T-cell (primary cell): ENCODE measurements around the gene DYRK3. TPM values are rescaled to one million over a fixed set of nuclear protein-coding genes. Genes with fewer than 3 reads are reported as not detected.
A peak's percentile ranks its signal among the peaks of the same experiment; 100 is the strongest.
"Not testable (repeated sequence)": the region's sequence is repeated elsewhere in the genome, so short reads cannot be mapped to it uniquely, and the experiment has no call there.

ENCODE experiments used
- ATAC-seq, 4 experiments: fragments of 200-7000 bp in 3 of 4; fragments of 150-1000 bp in 1 of 4; cut with Tn5 transposase; replicated peaks in 1 of 4; 1 replicate in 3 of 4; 2 replicates in 1 of 4; pipeline ENCODE4 v1.10.0; 2021; ENCODE audit warnings: moderate library complexity in 3 of 4, mild to moderate bottlenecking in 2 of 4, moderate number of reproducible peaks in 1 of 4
- CTCF ChIA-PET, 2 donors: fragments of 300-600 bp; sonication (Branson Sonifier 250); formaldehyde crosslinking; loops; one replicate each; lab custom pipeline; 2022; ENCODE audit warnings: antibody characterized with exemption in 2 of 2; lab: Charles Lee
- POLR2A ChIA-PET, 2 donors: fragments of 300-600 bp; sonication (Branson Sonifier 250); formaldehyde crosslinking; loops; one replicate each; lab custom pipeline; 2022; ENCODE audit warnings: antibody characterized with exemption in 2 of 2; lab: Charles Lee
- DNase-seq, 35 experiments: peaks; one replicate each; pipeline versions ENCODE4 v3.0.0 to v3.0.0-alpha.2; 2013 to 2023
- H3K27ac ChIP-seq: one replicate; pipeline ENCODE4 v1.5.1; 2013; ENCODE audit warnings: low read length
- H3K27me3 ChIP-seq, 2 experiments: replicated peaks in 1 of 2; 1 replicate in 1 of 2; 2 replicates in 1 of 2; pipeline versions ENCODE4 v1.6.1 to v1.7.0; 2013; ENCODE audit warnings: low read length in 1 of 2, mixed read lengths in 1 of 2; ENCODE audit not compliant: control insufficient read depth in 2 of 2, insufficient read depth in 2 of 2; ENCODE audit errors: extremely low read depth in 1 of 2
- H3K36me3 ChIP-seq, 2 donors: 1 replicate in 1 of 2; 2 replicates in 1 of 2; pipeline versions ENCODE4 v1.6.1 to v1.7.0; 2013; ENCODE audit warnings: low read length in 1 of 2; ENCODE audit not compliant: control insufficient read depth in 2 of 2, insufficient read depth in 1 of 2; ENCODE audit errors: extremely low read depth in 1 of 2
- H3K4me1 ChIP-seq, 2 experiments: 1 replicate in 1 of 2; 2 replicates in 1 of 2; pipeline versions ENCODE4 v1.6.1 to v1.7.0; 2013; ENCODE audit warnings: low read length in 2 of 2, mixed read lengths in 1 of 2; ENCODE audit not compliant: insufficient read depth in 2 of 2, control insufficient read depth in 1 of 2; ENCODE audit errors: extremely low read depth in 1 of 2
- H3K4me3 ChIP-seq, 2 donors: 1 replicate in 1 of 2; 2 replicates in 1 of 2; pipeline versions ENCODE4 v1.5.1 to v1.7.0; 2013; ENCODE audit warnings: mild to moderate bottlenecking in 2 of 2, low read length in 1 of 2, moderate library complexity in 1 of 2; ENCODE audit not compliant: control insufficient read depth in 1 of 2; ENCODE audit errors: extremely low read depth in 1 of 2
- H3K9me3 ChIP-seq: 2 replicates; pipeline ENCODE4 v1.7.0; 2013
- H3K27ac Mint-ChIP-seq, 2 donors: one replicate each; pipeline ENCODE4 v1.8.0; 2020 to 2021; ENCODE audit warnings: mild to moderate bottlenecking in 2 of 2, mixed read lengths in 2 of 2
- H3K27me3 Mint-ChIP-seq, 2 donors: one replicate each; pipeline ENCODE4 v1.8.0; 2021 to 2022; ENCODE audit warnings: mixed read lengths in 2 of 2
- H3K36me3 Mint-ChIP-seq: one replicate; pipeline ENCODE4 v1.8.0; 2021; ENCODE audit warnings: mixed read lengths
- H3K4me1 Mint-ChIP-seq, 3 donors: one replicate each; pipeline ENCODE4 v1.8.0; 2020 to 2022; ENCODE audit warnings: mixed read lengths in 3 of 3, mild to moderate bottlenecking in 1 of 3
- H3K4me3 Mint-ChIP-seq, 3 donors: one replicate each; pipeline ENCODE4 v1.8.0; 2020 to 2022; ENCODE audit warnings: mild to moderate bottlenecking in 3 of 3, mixed read lengths in 3 of 3, moderate library complexity in 3 of 3
- H3K9me3 Mint-ChIP-seq, 3 donors: one replicate each; pipeline ENCODE4 v1.8.0; 2020 to 2022; ENCODE audit warnings: mixed read lengths in 3 of 3
- WGBS: methylation state at CpG from one replicate; pipeline ENCODE4 v1.1.5; 2013; ENCODE audit warnings: missing lambda C conversion rate; ENCODE audit not compliant: insufficient coverage; 5-methylcytosine and 5-hydroxymethylcytosine counted together
- total RNA-seq, 35 experiments: library from RNA in 6 of 35; stranded (reverse) in 6 of 35; fragments of 120-200 nt in 1 of 35; gene quantifications; one replicate each; pipeline versions ENCODE4 v1.2.1 to v1.2.4 and lab custom pipeline; 2013 to 2026

Gene DYRK3
- total RNA-seq, 5 donors from 2014 or later (not counting 1 experiment from before 2014, with no cell fraction given): 0.73 to 2.0 (median 1.6) TPM

GRCh38 chr1:206612129-206612876 lies 23.0 kb upstream of the DYRK3 start, which contains the start of gene EIF2D:
Gene EIF2D (minus strand): TSS chr1:206612465. CDS start chr1:206612342, 123 bp downstream.
- peak; percentile 97 to 100 (median 98) for ATAC-seq
- peaks cover 23% of the 10 kb centered on the region for H3K36me3 Mint-ChIP-seq
- no peaks in the 10 kb centered on the region for H3K9me3 ChIP-seq
- under 1% methylated on average over 34 of the region's 48 CpGs for whole genome bisulfite sequencing
- H3K36me3 ChIP-seq: peaks cover 0 to 28% of the 10 kb centered on the region in 2 donors
- H3K27ac Mint-ChIP-seq: peak within 1 kb of the TSS; percentile 91 to 93
- peaks cover 15 to 23% (median 22%) of the 10 kb centered on the region in 3 donors for H3K4me1 Mint-ChIP-seq
- peak within 1 kb of the TSS; percentile 71 for H3K27ac ChIP-seq
- CTCF ChIA-PET: interaction anchor here (0.5 to 2.9 kb wide), 25 partner anchors 9 to 1642 kb away, joined by 3 to 23 read pairs (median 4); partner anchors contain the start of genes DYRK3 (in 1 of the 2), IKBKE (in 1 of the 2) and MAPKAPK2 (in 1 of the 2)
- POLR2A ChIA-PET: interaction anchor here in 1 of 2 donors (0.6 to 1.1 kb wide), 6 partner anchors 23 to 145 kb away, joined by 3 to 11 read pairs (median 4); partner anchors contain the start of gene IKBKE
- H3K9me3 Mint-ChIP-seq: no peaks in the 10 kb centered on the region
- peak; percentile 82 to 96 (median 91) for DNase-seq
- peak within 1 kb of the TSS; percentile 63 to 79 for H3K4me3 ChIP-seq
- peak within 1 kb of the TSS; percentile 91 to 95 (median 92) for H3K4me3 Mint-ChIP-seq
- no peaks in the 10 kb centered on the region for H3K27me3 ChIP-seq
- H3K27me3 Mint-ChIP-seq: no peaks in the 10 kb centered on the region
- peaks cover 7 to 15% of the 10 kb centered on the region in 2 experiments for H3K4me1 ChIP-seq

GRCh38 chr1:206626396-206626795 lies 8.9 kb upstream of the DYRK3 start:
- H3K4me1 Mint-ChIP-seq, H3K4me3 ChIP-seq, POLR2A ChIA-PET, H3K4me1 ChIP-seq, H3K27ac Mint-ChIP-seq, H3K36me3 ChIP-seq, H3K36me3 Mint-ChIP-seq, H3K4me3 Mint-ChIP-seq, H3K27ac ChIP-seq, H3K9me3 Mint-ChIP-seq, H3K9me3 ChIP-seq, DNase-seq, H3K27me3 Mint-ChIP-seq, ATAC-seq, H3K27me3 ChIP-seq: not testable (repeated sequence)
- WGBS: no CpG with 5 or more reads among the region's 2 CpGs
- CTCF ChIA-PET: interaction anchor here in 1 of 2 donors (1.2 to 1.7 kb wide), 3 partner anchors 9 to 38 kb away, joined by 4 to 9 read pairs (median 8); partner anchors contain the start of gene DYRK3

GRCh38 chr1:206628916-206629315 lies 6.4 kb upstream of the DYRK3 start:
- no peak overlapping the region for H3K4me3 ChIP-seq
- DNase-seq (no peak), ATAC-seq (no peak)
- H3K9me3 Mint-ChIP-seq: no peaks in the 10 kb centered on the region
- H3K9me3 ChIP-seq: no peaks in the 10 kb centered on the region
- CTCF ChIA-PET: interaction anchor here (0.5 to 1.3 kb wide), 2 partner anchors 18 to 35 kb away, joined by 3 to 4 read pairs; no protein-coding TSS in a partner anchor
- no peaks in the 10 kb centered on the region for H3K4me1 ChIP-seq
- no CpG with 5 or more reads among the region's 1 CpG for WGBS
- H3K36me3 ChIP-seq: no peaks in the 10 kb centered on the region
- no peaks in the 10 kb centered on the region for H3K36me3 Mint-ChIP-seq
- peaks cover 0 to 9% of the 10 kb centered on the region in 2 experiments for H3K27me3 ChIP-seq
- H3K27me3 Mint-ChIP-seq: peaks cover 11 to 17% of the 10 kb centered on the region in 2 donors
- H3K4me1 Mint-ChIP-seq: no peaks in the 10 kb centered on the region
- no peak overlapping the region for H3K27ac ChIP-seq
- no peak overlapping the region for H3K27ac Mint-ChIP-seq
- no peak overlapping the region for H3K4me3 Mint-ChIP-seq
- POLR2A ChIA-PET: no interaction called here

GRCh38 chr1:206631085-206631509 lies 4.2 kb upstream of the DYRK3 start:
- Mint-ChIP-seq H3K27ac (no peak overlapping the region), H3K4me1 (peaks cover 11 to 15% (median 12%) of the 10 kb centered on the region in 3 donors), H3K27me3 (peaks cover 11% of the 10 kb centered on the region in 2 donors), H3K36me3 (no peaks in the 10 kb centered on the region), H3K9me3 (no peaks in the 10 kb centered on the region), H3K4me3 (no peak overlapping the region)
- Histone ChIP-seq H3K27ac (no peak overlapping the region), H3K9me3 (no peaks in the 10 kb centered on the region), H3K4me1 (peaks cover 9 to 18% of the 10 kb centered on the region in 2 experiments), H3K4me3 (no peak overlapping the region), H3K36me3 (no peaks in the 10 kb centered on the region), H3K27me3 (peaks cover 0 to 17% of the 10 kb centered on the region in 2 experiments)
- DNase-seq (peak in 9 of 35 experiments; percentile 2 to 47 (median 14)), ATAC-seq (no peak)
- POLR2A ChIA-PET: interaction anchor here (0.6 kb wide), 3 partner anchors 32 to 236 kb away, joined by 3 read pairs; no protein-coding TSS in a partner anchor
- WGBS: 90% methylated on average over 1 of the region's 4 CpGs
- CTCF ChIA-PET: interaction anchor here (0.9 to 1.4 kb wide), 8 partner anchors 10 to 353 kb away, joined by 3 to 8 read pairs (median 4); no protein-coding TSS in a partner anchor

GRCh38 chr1:206633708-206634121 lies 1.6 kb upstream of the DYRK3 start:
- no peak for ATAC-seq
- Mint-ChIP-seq H3K27ac (no peak overlapping the region), H3K27me3 (peaks cover 3 to 11% of the 10 kb centered on the region in 2 donors), H3K4me3 (peak overlapping the region in 1 of 3 donors; percentile 89), H3K4me1 (peaks cover 11 to 21% (median 15%) of the 10 kb centered on the region in 3 donors), H3K9me3 (no peaks in the 10 kb centered on the region), H3K36me3 (no peaks in the 10 kb centered on the region)
- Histone ChIP-seq H3K4me1 (peaks cover 9 to 19% of the 10 kb centered on the region in 2 experiments), H3K9me3 (no peaks in the 10 kb centered on the region), H3K36me3 (no peaks in the 10 kb centered on the region), H3K27me3 (peaks cover 0 to 17% of the 10 kb centered on the region in 2 experiments), H3K27ac (no peak overlapping the region), H3K4me3 (no peak overlapping the region)
- ChIA-PET CTCF (interaction anchor here (1.4 to 3.9 kb wide), 6 partner anchors 14 to 163 kb away, joined by 3 to 45 read pairs (median 6); partner anchors contain the start of genes EIF2D (in 1 of the 2) and IKBKE (in 1 of the 2)), POLR2A (no interaction called here)
- DNase-seq: no peak
- WGBS: 68% methylated on average over 4 of the region's 9 CpGs
